GM18505 (cell line): Measurements from ENCODE around the gene SALL2.

ENCODE experiments used
- ATAC-seq: cut with Tn5 transposase; IDR thresholded peaks from one replicate; pipeline ENCODE4 v1.9.1; 2021; ENCODE audit not compliant: unreplicated experiment
- POLR2A ChIP-seq: IDR thresholded peaks from 4 replicates; pipeline ENCODE4 v1.6.1; 2011; ENCODE audit warnings: borderline replicate concordance; ENCODE audit not compliant: insufficient read depth, insufficient read length; ENCODE audit errors: extremely low read depth

SALL2 gene

GRCh38 chr14:21476925-21477681, 49.0 kb downstream of the SALL2 start, which contains the start of the genes RAB2B and TOX4:
Gene RAB2B, minus strand, starts transcription at chr14:21476959. Its CDS starts 87 bp downstream, at chr14:21476872.
Gene TOX4, plus strand, starts transcription at chr14:21477195. Its CDS starts 84 bp downstream, at chr14:21477279.
- peak; percentile 81 for TF ChIP-seq POLR2A
- ATAC-seq: peak; percentile 99

DNA sequence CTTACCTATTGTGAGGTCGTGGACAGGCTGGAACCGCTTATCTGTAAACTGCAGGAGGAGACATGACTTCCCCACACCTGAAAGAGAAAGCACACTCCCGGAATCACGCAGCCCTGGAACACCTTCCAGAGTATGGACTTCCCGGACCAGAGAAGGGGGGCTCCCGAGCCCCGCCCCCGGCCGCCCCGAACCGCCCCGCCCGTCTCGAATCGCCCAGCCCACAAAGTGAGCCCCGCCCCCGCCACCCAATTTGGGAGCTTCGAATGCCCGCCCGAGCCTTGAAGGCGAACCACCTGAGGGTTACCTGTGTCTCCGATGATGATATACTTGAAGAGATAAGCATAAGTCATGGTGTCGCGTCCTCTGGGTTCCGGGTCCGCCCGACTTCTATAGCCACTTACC, 49.6 kb downstream of the SALL2 start:
- TF ChIP-seq POLR2A: peak; percentile 61
- ATAC-seq: no peak

DNA sequence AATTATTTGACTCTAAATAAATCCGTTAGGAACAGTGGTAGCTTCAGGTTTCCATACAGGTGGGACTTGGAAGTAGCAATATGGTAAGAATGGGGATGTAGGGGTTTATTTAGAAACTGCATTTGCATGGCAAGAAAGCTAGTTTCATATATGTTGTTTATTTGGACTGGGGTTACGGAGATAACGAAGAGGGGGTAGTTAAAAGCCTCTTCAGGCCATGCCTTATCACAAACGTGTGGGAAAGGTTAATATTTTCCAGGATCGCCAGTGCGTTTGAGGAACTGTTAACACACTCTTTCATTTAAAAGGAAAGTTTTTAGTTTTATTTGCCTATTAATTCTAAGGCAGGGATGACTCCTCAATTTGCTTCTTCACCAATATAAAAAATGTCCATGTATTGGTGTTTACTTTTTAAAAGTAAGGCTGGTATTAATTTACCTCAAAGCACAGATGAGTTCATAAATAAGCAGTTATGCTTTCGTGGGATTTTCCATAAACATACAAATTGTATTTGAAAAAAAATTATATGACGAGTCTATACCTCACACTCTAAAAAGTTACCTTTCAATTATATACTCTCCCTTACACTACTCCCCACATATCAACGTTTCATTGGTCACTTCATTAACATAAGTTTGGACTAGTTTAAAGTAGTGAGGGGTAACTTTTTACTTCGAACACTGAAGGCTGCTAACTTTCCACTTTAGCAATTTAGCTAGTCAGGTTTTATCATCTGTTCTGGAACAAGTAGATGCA, 50.2 kb downstream of the SALL2 start:
- TF ChIP-seq POLR2A: no peak

More for the DNA sequence above, 50.2 kb downstream of the SALL2 start:
- no peak for ATAC-seq
